ENCODE data around the gene ATXN7.

DNA sequence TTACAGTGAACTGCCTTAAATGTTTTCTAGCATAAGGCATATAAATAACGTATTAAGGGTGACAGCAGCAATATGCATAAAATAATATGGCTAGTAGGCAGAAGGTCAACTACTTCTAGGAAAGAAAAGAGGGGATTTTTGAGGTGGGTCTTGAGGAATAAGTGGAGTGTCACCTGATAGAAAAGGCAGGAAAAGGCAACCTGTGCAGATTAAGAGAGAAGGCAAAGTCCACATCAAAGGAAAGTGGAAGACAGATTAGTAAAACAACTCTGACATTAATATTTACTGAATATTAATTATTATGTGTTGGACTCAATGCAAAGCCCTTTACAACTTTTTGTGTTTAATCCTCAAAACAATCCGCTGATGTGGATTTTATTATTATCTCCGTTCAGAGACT is 2.9 kb upstream of the ATXN7 start:
- TF ChIP-seq, protein P1, sequence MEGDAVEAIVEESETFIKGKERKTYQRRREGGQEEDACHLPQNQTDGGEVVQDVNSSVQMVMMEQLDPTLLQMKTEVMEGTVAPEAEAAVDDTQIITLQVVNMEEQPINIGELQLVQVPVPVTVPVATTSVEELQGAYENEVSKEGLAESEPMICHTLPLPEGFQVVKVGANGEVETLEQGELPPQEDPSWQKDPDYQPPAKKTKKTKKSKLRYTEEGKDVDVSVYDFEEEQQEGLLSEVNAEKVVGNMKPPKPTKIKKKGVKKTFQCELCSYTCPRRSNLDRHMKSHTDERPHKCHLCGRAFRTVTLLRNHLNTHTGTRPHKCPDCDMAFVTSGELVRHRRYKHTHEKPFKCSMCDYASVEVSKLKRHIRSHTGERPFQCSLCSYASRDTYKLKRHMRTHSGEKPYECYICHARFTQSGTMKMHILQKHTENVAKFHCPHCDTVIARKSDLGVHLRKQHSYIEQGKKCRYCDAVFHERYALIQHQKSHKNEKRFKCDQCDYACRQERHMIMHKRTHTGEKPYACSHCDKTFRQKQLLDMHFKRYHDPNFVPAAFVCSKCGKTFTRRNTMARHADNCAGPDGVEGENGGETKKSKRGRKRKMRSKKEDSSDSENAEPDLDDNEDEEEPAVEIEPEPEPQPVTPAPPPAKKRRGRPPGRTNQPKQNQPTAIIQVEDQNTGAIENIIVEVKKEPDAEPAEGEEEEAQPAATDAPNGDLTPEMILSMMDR (conservative IDR thresholded peaks at IDR 0.05 in 1 of 2, IDR thresholded peaks at IDR 0.05 in 1 of 2; ENCODE audit: extremely low read depth in 1 of 2, insufficient read depth in 1 of 2, low read depth in 1 of 2, low read length in 2 of 2), result no peak
- TF ChIP-seq EZH2 (IDR thresholded peaks at IDR 0.05; ENCODE audit: borderline replicate concordance, low read length), result no peak

All from mammary epithelial cell (primary cell).